Measurements from ENCODE around the gene MPND. TPM values are rescaled to one million over a fixed set of nuclear protein-coding genes. Genes with fewer than 3 reads are reported as not detected.

Gene MPND
- total and polyA plus RNA-seq, 11 donors = 8.2 to 23.7 (median 19.0) TPM

DNA sequence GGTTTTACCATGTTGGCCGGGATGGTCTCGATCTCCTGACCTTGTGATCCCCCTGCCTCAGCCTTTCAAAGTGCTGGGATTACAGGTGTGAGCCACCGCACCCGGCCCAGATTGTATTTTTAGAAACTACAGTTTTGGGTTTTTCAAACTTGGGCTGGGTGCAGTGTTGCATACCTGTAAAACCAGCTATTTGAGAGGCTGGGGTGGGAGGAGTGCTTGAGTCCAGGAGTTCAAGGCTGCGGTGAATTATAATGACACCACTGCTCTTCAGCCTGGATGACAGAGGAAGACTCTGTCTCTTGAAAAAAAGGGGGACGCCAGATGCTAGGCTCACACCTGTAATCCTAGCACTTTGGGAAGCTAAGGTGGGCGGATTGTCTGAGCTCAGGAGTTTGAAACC lies 63.3 kb downstream of the MPND start:
- ATAC-seq (no peak), DNase-seq (no peak)
- Histone ChIP-seq H3K27me3 (no peaks in the 10 kb centered on the region), H3K9me3 (no peaks in the 10 kb centered on the region), H3K36me3 (peaks cover 0 to 14% (median 2%) of the 10 kb centered on the region in 9 donors), H3K4me3 (no peak overlapping the region), H3K4me1 (peaks cover 4 to 20% (median 11%) of the 10 kb centered on the region in 12 donors), H3K27ac (no peak overlapping the region)
- intact Hi-C loops (cut with DNase I) = loop anchor here in 2 of 10 donors (10.0 kb wide), 2 partner anchors 48 to 142 kb away; partner anchors contain the start of gene UBXN6 (in 1 of the 2)
- TF ChIP-seq, protein P1, sequence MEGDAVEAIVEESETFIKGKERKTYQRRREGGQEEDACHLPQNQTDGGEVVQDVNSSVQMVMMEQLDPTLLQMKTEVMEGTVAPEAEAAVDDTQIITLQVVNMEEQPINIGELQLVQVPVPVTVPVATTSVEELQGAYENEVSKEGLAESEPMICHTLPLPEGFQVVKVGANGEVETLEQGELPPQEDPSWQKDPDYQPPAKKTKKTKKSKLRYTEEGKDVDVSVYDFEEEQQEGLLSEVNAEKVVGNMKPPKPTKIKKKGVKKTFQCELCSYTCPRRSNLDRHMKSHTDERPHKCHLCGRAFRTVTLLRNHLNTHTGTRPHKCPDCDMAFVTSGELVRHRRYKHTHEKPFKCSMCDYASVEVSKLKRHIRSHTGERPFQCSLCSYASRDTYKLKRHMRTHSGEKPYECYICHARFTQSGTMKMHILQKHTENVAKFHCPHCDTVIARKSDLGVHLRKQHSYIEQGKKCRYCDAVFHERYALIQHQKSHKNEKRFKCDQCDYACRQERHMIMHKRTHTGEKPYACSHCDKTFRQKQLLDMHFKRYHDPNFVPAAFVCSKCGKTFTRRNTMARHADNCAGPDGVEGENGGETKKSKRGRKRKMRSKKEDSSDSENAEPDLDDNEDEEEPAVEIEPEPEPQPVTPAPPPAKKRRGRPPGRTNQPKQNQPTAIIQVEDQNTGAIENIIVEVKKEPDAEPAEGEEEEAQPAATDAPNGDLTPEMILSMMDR (IDR thresholded peaks at IDR 0.05) = no peak
- TF ChIP-seq POLR2A (IDR thresholded peaks at IDR 0.05) = no peak
- WGBS, 4 donors = 95 to 96% (median 96%) methylated on average over 6 to 7 of the region's 7 CpGs

DNA sequence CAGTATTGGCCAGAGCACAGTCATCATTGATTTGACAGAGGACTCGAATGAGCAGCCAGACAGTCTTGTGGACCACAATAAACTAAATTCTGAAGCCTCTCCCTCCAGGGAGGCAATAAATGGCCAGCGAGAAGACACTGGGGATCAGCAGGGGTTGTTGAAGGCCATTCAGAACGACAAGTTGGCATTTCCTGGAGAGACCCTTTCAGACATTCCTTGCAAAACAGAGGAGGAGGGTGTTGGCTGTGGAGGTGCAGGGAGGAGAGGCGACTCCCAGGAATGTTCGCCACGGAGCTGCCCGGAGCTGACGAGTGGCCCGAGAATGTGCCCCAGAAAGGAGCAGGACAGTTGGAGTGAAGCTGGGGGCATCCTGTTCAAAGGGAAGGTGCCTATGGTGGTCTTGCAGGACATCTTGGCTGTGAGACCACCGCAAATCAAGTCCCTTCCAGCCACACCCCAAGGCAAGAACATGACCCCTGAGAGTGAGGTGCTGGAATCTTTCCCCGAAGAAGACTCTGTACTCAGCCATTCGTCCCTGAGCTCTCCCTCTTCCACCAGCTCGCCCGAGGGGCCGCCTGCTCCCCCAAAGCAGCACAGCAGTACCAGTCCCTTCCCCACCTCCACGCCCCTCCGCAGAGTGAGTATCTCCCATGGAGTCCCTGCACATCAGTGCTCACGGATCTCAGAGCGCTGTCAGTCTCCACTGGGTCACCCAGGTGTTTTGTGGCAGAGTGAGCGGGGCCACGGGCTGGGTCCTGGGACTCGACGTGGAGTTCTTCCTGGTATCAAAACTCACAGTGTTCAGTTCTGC lies 66.0 kb downstream of the MPND start:
- H3K27ac ChIP-seq = no peak overlapping the region
- ATAC-seq (no peak), DNase-seq (peak in 1 of 5 donors; percentile 60)
- no peak for TF ChIP-seq POLR2A (IDR thresholded peaks at IDR 0.05)
- TF ChIP-seq, protein P1 (IDR thresholded peaks at IDR 0.05) = no peak
- H3K4me3 ChIP-seq = no peak overlapping the region
- intact Hi-C loops (cut with DNase I) = loop anchor here in 2 of 10 donors (10.0 kb wide), 2 partner anchors 45 to 145 kb away; partner anchors contain the start of gene UBXN6 (in 1 of the 2)
- H3K9me3 ChIP-seq = no peaks in the 10 kb centered on the region
- H3K36me3 ChIP-seq = peaks cover 0 to 27% (median 7%) of the 10 kb centered on the region in 9 donors
- WGBS, 4 donors = 90 to 92% (median 92%) methylated on average over 22 to 23 of the region's 23 CpGs
- peaks cover 0 to under 1% (median 0%) of the 10 kb centered on the region in 12 donors for H3K4me1 ChIP-seq
- H3K27me3 ChIP-seq = no peaks in the 10 kb centered on the region

Other genes starting within 250 kb of the MPND start
- gene MAP2K2, start 219.4 kb upstream of the MPND start, total RNA-seq = 100 to 1,000 TPM in 7 of 9 donors, 10 to 100 TPM in 2; 95.3 to 154 (median 108) TPM
- gene MAP2K2, start 219.4 kb upstream of the MPND start, polyA plus RNA-seq = 100 to 1,000 TPM; 131 to 204 TPM
- gene CREB3L3, start 189.9 kb upstream of the MPND start, total RNA-seq = not detected
- gene CREB3L3, start 189.9 kb upstream of the MPND start, polyA plus RNA-seq = not detected
- gene SIRT6, start 161.0 kb upstream of the MPND start, total RNA-seq = 10 to 100 TPM; 10.2 to 16.7 (median 12.7) TPM
- gene SIRT6, start 161.0 kb upstream of the MPND start, polyA plus RNA-seq = 10 to 100 TPM; 15.6 to 29.0 TPM
- 1 to 10 TPM in 2 of 9 donors, under 1 TPM in 4, not detected in 3; 0.23 to 1.4 (median 0.51) TPM for gene ANKRD24, start 160.9 kb upstream of the MPND start, total RNA-seq
- gene ANKRD24, start 160.9 kb upstream of the MPND start, polyA plus RNA-seq = under 1 TPM; 0.12 to 0.30 TPM
- 1 to 10 TPM in 4 of 9 donors, under 1 TPM in 5; 0.27 to 5.6 (median 0.54) TPM for gene EBI3, start 114.0 kb upstream of the MPND start, total RNA-seq
- gene EBI3, start 114.0 kb upstream of the MPND start, polyA plus RNA-seq = 1 to 10 TPM in 1 of 2 donors, under 1 TPM in 1; 0.88 to 1.4 TPM
- 10 to 100 TPM in 6 of 9 donors, 1 to 10 TPM in 3; 7.6 to 19.1 (median 10.4) TPM for gene YJU2, start 96.5 kb upstream of the MPND start, total RNA-seq
- 10 to 100 TPM; 23.1 to 26.7 TPM for gene YJU2, start 96.5 kb upstream of the MPND start, polyA plus RNA-seq
- under 1 TPM in 1 of 9 donors, not detected in 8; 0.52 TPM for gene SHD, start 64.3 kb upstream of the MPND start, total RNA-seq
- gene SHD, start 64.3 kb upstream of the MPND start, polyA plus RNA-seq = not detected
- gene TMIGD2, start 41.2 kb upstream of the MPND start, total RNA-seq = under 1 TPM in 3 of 9 donors, not detected in 6; 0.20 to 0.67 (median 0.30) TPM
- gene TMIGD2, start 41.2 kb upstream of the MPND start, polyA plus RNA-seq = under 1 TPM in 1 of 2 donors, not detected in 1; 0.06 TPM
- gene FSD1, start 39.0 kb upstream of the MPND start, total RNA-seq = 1 to 10 TPM in 1 of 9 donors, not detected in 8; 1.2 TPM
- under 1 TPM in 1 of 2 donors, not detected in 1; 0.04 TPM for gene FSD1, start 39.0 kb upstream of the MPND start, polyA plus RNA-seq
- gene STAP2, start 4.7 kb upstream of the MPND start, total RNA-seq = 10 to 100 TPM in 1 of 9 donors, 1 to 10 TPM in 6, under 1 TPM in 2; 0.67 to 14.2 (median 2.1) TPM
- gene STAP2, start 4.7 kb upstream of the MPND start, polyA plus RNA-seq = 1 to 10 TPM; 1.1 to 1.9 TPM
- 10 to 100 TPM; 14.4 to 43.6 (median 22.2) TPM for gene SH3GL1, start 57.0 kb downstream of the MPND start, total RNA-seq
- gene SH3GL1, start 57.0 kb downstream of the MPND start, polyA plus RNA-seq = 10 to 100 TPM; 17.3 to 43.3 TPM
- 10 to 100 TPM in 1 of 9 donors, 1 to 10 TPM in 8; 3.0 to 10.7 (median 5.5) TPM for gene CHAF1A, start 59.1 kb downstream of the MPND start, total RNA-seq
- 1 to 10 TPM; 2.9 to 5.6 TPM for gene CHAF1A, start 59.1 kb downstream of the MPND start, polyA plus RNA-seq
- gene UBXN6, start 114.2 kb downstream of the MPND start, total RNA-seq = 100 to 1,000 TPM in 6 of 9 donors, 10 to 100 TPM in 3; 75.1 to 128 (median 109) TPM
- gene UBXN6, start 114.2 kb downstream of the MPND start, polyA plus RNA-seq = 100 to 1,000 TPM; 127 to 137 TPM
- 100 to 1,000 TPM in 1 of 9 donors, 10 to 100 TPM in 8; 20.8 to 235 (median 29.9) TPM for gene HDGFL2, start 128.7 kb downstream of the MPND start, total RNA-seq
- 10 to 100 TPM; 30.7 to 38.9 TPM for gene HDGFL2, start 128.7 kb downstream of the MPND start, polyA plus RNA-seq
- 100 to 1,000 TPM; 110 to 292 (median 174) TPM for gene PLIN4, start 174.9 kb downstream of the MPND start, total RNA-seq
- gene PLIN4, start 174.9 kb downstream of the MPND start, polyA plus RNA-seq = 100 to 1,000 TPM in 1 of 2 donors, 10 to 100 TPM in 1; 55.5 to 241 TPM
- gene PLIN5, start 191.7 kb downstream of the MPND start, total RNA-seq = 10 to 100 TPM; 26.0 to 88.6 (median 42.7) TPM
- gene PLIN5, start 191.7 kb downstream of the MPND start, polyA plus RNA-seq = 10 to 100 TPM; 17.5 to 65.0 TPM
- 1 to 10 TPM in 2 of 9 donors, under 1 TPM in 7; 0.15 to 1.7 (median 0.36) TPM for gene LRG1, start 196.5 kb downstream of the MPND start, total RNA-seq
- gene LRG1, start 196.5 kb downstream of the MPND start, polyA plus RNA-seq = under 1 TPM; 0.23 to 0.30 TPM
- gene SEMA6B, start 216.1 kb downstream of the MPND start, total RNA-seq = 10 to 100 TPM in 5 of 9 donors, 1 to 10 TPM in 4; 6.4 to 29.7 (median 10.1) TPM
- 10 to 100 TPM in 1 of 2 donors, 1 to 10 TPM in 1; 6.0 to 16.5 TPM for gene SEMA6B, start 216.1 kb downstream of the MPND start, polyA plus RNA-seq

All from heart left ventricle (tissue), 16 donors.